Mesenchymal stem cell (in vitro differentiated cells and primary cell): Measurements from ENCODE around the gene ITGB2.
A peak's percentile ranks its signal among the peaks of the same experiment; 100 is the strongest.

ENCODE experiments used
- DNase-seq: peaks from one replicate; pipeline ENCODE4 v3.0.0-alpha.2; 2013
- H2AFZ ChIP-seq: one replicate; pipeline ENCODE4 v1.6.1; 2013; ENCODE audit warnings: low read depth, mild to moderate bottlenecking, control low read depth, inconsistent platforms, low read length, moderate library complexity
- H2AK5ac ChIP-seq: 2 replicates; pipeline ENCODE4 v1.6.1; 2013; ENCODE audit warnings: low read length, moderate library complexity, mild to moderate bottlenecking, inconsistent platforms; ENCODE audit not compliant: severe bottlenecking
- H2BK120ac ChIP-seq: one replicate; pipeline ENCODE4 v1.6.1; 2013; ENCODE audit warnings: low read depth, mild to moderate bottlenecking, inconsistent platforms, low read length, moderate library complexity
- H2BK12ac ChIP-seq, 2 experiments: one replicate each; pipeline ENCODE4 v1.6.1; 2013; ENCODE audit warnings: inconsistent platforms in 2 of 2, low read length in 2 of 2, mild to moderate bottlenecking in 2 of 2, moderate library complexity in 2 of 2, control low read depth in 1 of 2
- H2BK15ac ChIP-seq: one replicate; pipeline ENCODE4 v1.6.1; 2013; ENCODE audit warnings: mild to moderate bottlenecking, low read depth, inconsistent platforms; ENCODE audit not compliant: poor library complexity, severe bottlenecking
- H2BK5ac ChIP-seq: 2 replicates; pipeline ENCODE4 v1.6.1; 2013; ENCODE audit warnings: low read depth, mild to moderate bottlenecking, low read length, control low read depth, inconsistent platforms; ENCODE audit not compliant: poor library complexity, severe bottlenecking
- H3K14ac ChIP-seq, 2 experiments: one replicate each; pipeline ENCODE4 v1.6.1; 2013; ENCODE audit warnings: inconsistent platforms in 2 of 2, low read length in 2 of 2, control low read depth in 1 of 2, mild to moderate bottlenecking in 1 of 2, moderate library complexity in 1 of 2
- H3K18ac ChIP-seq, 2 experiments: one replicate each; pipeline ENCODE4 v1.6.1; 2013; ENCODE audit warnings: inconsistent platforms in 2 of 2, low read length in 2 of 2, control low read depth in 1 of 2, low read depth in 1 of 2, mild to moderate bottlenecking in 1 of 2
- H3K23ac ChIP-seq, 2 experiments: one replicate each; pipeline ENCODE4 v1.6.1; 2013; ENCODE audit warnings: inconsistent platforms in 2 of 2, low read length in 2 of 2, mild to moderate bottlenecking in 2 of 2, moderate library complexity in 2 of 2, control low read depth in 1 of 2
- H3K27ac ChIP-seq: 2 replicates; pipeline ENCODE4 v1.5.1; 2013; ENCODE audit warnings: mild to moderate bottlenecking, moderate library complexity, low read length, control low read depth, inconsistent platforms; ENCODE audit not compliant: poor library complexity, severe bottlenecking
- H3K27me3 ChIP-seq, 2 experiments: 2 replicates each; pipeline versions ENCODE4 v1.6.1 to v1.7.0; 2013; ENCODE audit warnings: low read length in 2 of 2, mild to moderate bottlenecking in 2 of 2, moderate library complexity in 2 of 2, control low read depth in 1 of 2, inconsistent platforms in 1 of 2; ENCODE audit not compliant: control insufficient read depth in 1 of 2, insufficient read depth in 1 of 2
- H3K36me3 ChIP-seq, 2 experiments: 2 replicates each; pipeline versions ENCODE4 v1.6.1 to v1.7.0; 2013; ENCODE audit warnings: low read length in 2 of 2, control low read depth in 1 of 2, inconsistent platforms in 1 of 2, low read depth in 1 of 2, mild to moderate bottlenecking in 1 of 2; ENCODE audit not compliant: insufficient read depth in 2 of 2, control insufficient read depth in 1 of 2
- H3K4ac ChIP-seq, 2 experiments: one replicate each; pipeline ENCODE4 v1.6.1; 2013; ENCODE audit warnings: inconsistent platforms in 2 of 2, low read length in 2 of 2, mild to moderate bottlenecking in 2 of 2, moderate library complexity in 2 of 2, control low read depth in 1 of 2, low read depth in 1 of 2
- H3K4me1 ChIP-seq: 2 replicates; pipeline ENCODE4 v1.6.1; 2013; ENCODE audit warnings: low read depth, low read length, control low read depth; ENCODE audit not compliant: control insufficient read depth, insufficient read depth
- H3K4me2 ChIP-seq: 2 replicates; pipeline ENCODE4 v1.6.1; 2013; ENCODE audit warnings: low read length, mild to moderate bottlenecking, inconsistent platforms; ENCODE audit not compliant: poor library complexity, severe bottlenecking
- H3K4me3 ChIP-seq, 2 experiments: 2 replicates each; pipeline versions ENCODE4 v1.5.1 to v1.7.0; 2013; ENCODE audit warnings: low read length in 2 of 2, mild to moderate bottlenecking in 2 of 2, control low read depth in 1 of 2, low read depth in 1 of 2; ENCODE audit not compliant: insufficient read depth in 1 of 2
- H3K79me1 ChIP-seq: replicated peaks from 2 replicates; pipeline ENCODE4 v1.6.1; 2013; ENCODE audit warnings: mild to moderate bottlenecking, control low read depth, low read length, inconsistent platforms; ENCODE audit not compliant: poor library complexity, severe bottlenecking
- H3K9ac ChIP-seq: 2 replicates; pipeline ENCODE4 v1.7.0; 2013; ENCODE audit warnings: mild to moderate bottlenecking, low read length, moderate library complexity
- H3K9me3 ChIP-seq: 2 replicates; pipeline ENCODE4 v1.7.0; 2013; ENCODE audit warnings: mild to moderate bottlenecking, low read length; ENCODE audit not compliant: control insufficient read depth
- H4K8ac ChIP-seq: one replicate; pipeline ENCODE4 v1.6.1; 2013; ENCODE audit warnings: inconsistent platforms, mild to moderate bottlenecking, low read length, moderate library complexity
- H4K91ac ChIP-seq: one replicate; pipeline ENCODE4 v1.6.1; 2013; ENCODE audit warnings: mild to moderate bottlenecking, low read length, inconsistent platforms
- WGBS: methylation state at CpG from one replicate; pipeline ENCODE4 v1.1.7; 2013; ENCODE audit warnings: mixed read lengths; 5-methylcytosine and 5-hydroxymethylcytosine counted together

Gene ITGB2

GRCh38 chr21:44836666-44837471 lies 83.8 kb downstream of the ITGB2 start:
- Histone ChIP-seq H3K79me1 (no peaks in the 10 kb centered on the region), H3K9me3 (no peaks in the 10 kb centered on the region), H3K36me3 (no peaks in the 10 kb centered on the region), H2BK12ac (peak overlapping the region in 1 of 2 experiments; percentile 80), H2AK5ac (no peak overlapping the region), H3K4ac (peak overlapping the region in 1 of 2 experiments; percentile 80), H3K9ac (no peak overlapping the region), H2BK15ac (no peak overlapping the region), H2BK5ac (no peak overlapping the region), H3K23ac (no peak overlapping the region), H3K18ac (peak overlapping the region in 1 of 2 experiments; percentile 77), H2AFZ (peak overlapping the region; percentile 47), H3K27me3 (peaks cover 15 to 49% of the 10 kb centered on the region in 2 experiments), H4K8ac (peak overlapping the region; percentile 82), H3K14ac (peak overlapping the region in 1 of 2 experiments; percentile 84), H3K4me1 (peaks cover 8% of the 10 kb centered on the region), H3K27ac (no peak overlapping the region), H2BK120ac (peak overlapping the region; percentile 45), H3K4me3 (peak overlapping the region in 1 of 2 experiments; percentile 29), H4K91ac (peak overlapping the region; percentile 63), H3K4me2 (no peak overlapping the region)
- 69% methylated on average over 37 of the region's 37 CpGs for WGBS
- DNase-seq = peak; percentile 67

GRCh38 chr21:44836349-44836665 lies 84.4 kb downstream of the ITGB2 start:
- H3K36me3 ChIP-seq = no peaks in the 10 kb centered on the region
- H3K4me3 ChIP-seq = peak overlapping the region in 1 of 2 experiments; percentile 29
- no peak overlapping the region for H2BK120ac ChIP-seq
- H3K23ac ChIP-seq = no peak overlapping the region
- DNase-seq = no peak
- peaks cover 8% of the 10 kb centered on the region for H3K4me1 ChIP-seq
- no peak overlapping the region for H2AK5ac ChIP-seq
- peaks cover 9 to 46% of the 10 kb centered on the region in 2 experiments for H3K27me3 ChIP-seq
- H3K14ac ChIP-seq = no peak overlapping the region
- no peaks in the 10 kb centered on the region for H3K9me3 ChIP-seq
- H2AFZ ChIP-seq = no peak overlapping the region
- H4K91ac ChIP-seq = no peak overlapping the region
- H3K4ac ChIP-seq = no peak overlapping the region
- no peak overlapping the region for H3K9ac ChIP-seq
- no peak overlapping the region for H2BK15ac ChIP-seq
- no peak overlapping the region for H3K27ac ChIP-seq
- no peak overlapping the region for H2BK5ac ChIP-seq
- WGBS = 82% methylated on average over 3 of the region's 3 CpGs
- no peak overlapping the region for H3K4me2 ChIP-seq
- H2BK12ac ChIP-seq = no peak overlapping the region
- no peaks in the 10 kb centered on the region for H3K79me1 ChIP-seq
- no peak overlapping the region for H4K8ac ChIP-seq
- no peak overlapping the region for H3K18ac ChIP-seq
